BLaER1 (cell line): Measurements from ENCODE around the gene MIS12.

Source experiments
- H3K27ac ChIP-seq: shearing (Covaris generic); formaldehyde crosslinking; 2 replicates; pipeline ENCODE4 v1.8.1; 2022
- H3K27me3 ChIP-seq: shearing (Covaris generic); formaldehyde crosslinking; 2 replicates; pipeline ENCODE4 v1.8.1; 2022
- H3K36me3 ChIP-seq: shearing (Covaris generic); formaldehyde crosslinking; 2 replicates; pipeline ENCODE4 v1.8.1; 2022
- H3K4me1 ChIP-seq: shearing (Covaris generic); formaldehyde crosslinking; 2 replicates; pipeline ENCODE4 v1.8.1; 2022
- H3K4me2 ChIP-seq: shearing (Covaris generic); formaldehyde crosslinking; 2 replicates; pipeline ENCODE4 v1.8.1; 2022
- H3K4me3 ChIP-seq: shearing (Covaris generic); formaldehyde crosslinking; 2 replicates; pipeline ENCODE4 v1.8.1; 2022
- H3K9ac ChIP-seq: shearing (Covaris generic); formaldehyde crosslinking; 2 replicates; pipeline ENCODE4 v1.8.1; 2022
- H3K9me3 ChIP-seq: shearing (Covaris generic); formaldehyde crosslinking; 2 replicates; pipeline ENCODE4 v1.8.1; 2022
- H4K20me1 ChIP-seq: shearing (Covaris generic); formaldehyde crosslinking; 2 replicates; pipeline ENCODE4 v1.8.1; 2022
- Cebpa-rat ChIP-seq: shearing (Covaris generic); IDR thresholded peaks from 2 replicates; pipeline ENCODE4 v1.8.1; 2022

MIS12 gene

DNA sequence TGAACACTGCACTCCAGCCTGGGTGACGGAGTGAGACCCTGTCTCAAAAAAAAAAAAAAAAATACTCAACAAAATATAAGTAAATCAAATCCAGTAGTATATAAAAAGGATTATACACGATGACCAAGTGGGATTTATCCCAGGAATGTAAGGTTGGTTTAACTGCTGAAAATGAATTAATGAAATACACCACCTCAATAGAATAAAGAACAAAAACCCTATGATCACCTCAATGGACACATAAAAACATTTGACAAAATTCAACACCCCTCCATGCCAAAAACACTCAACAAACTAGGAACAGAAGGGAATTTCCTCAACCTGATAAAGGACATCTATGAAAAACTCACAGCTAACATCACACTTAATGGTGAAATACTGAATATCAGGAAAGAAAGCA lies 6.6 kb downstream of the MIS12 start:
- H3K4me2 ChIP-seq: no peak overlapping the region
- H3K9me3 ChIP-seq: no peaks in the 10 kb centered on the region
- H3K27me3 ChIP-seq: no peaks in the 10 kb centered on the region
- no peak overlapping the region for H3K9ac ChIP-seq
- no peak overlapping the region for H3K27ac ChIP-seq
- peaks cover 3% of the 10 kb centered on the region for H3K4me1 ChIP-seq
- 0 out of 2 replicates have a peak, but pooled peaks cover 15% of the 10 kb centered on the region for H4K20me1 ChIP-seq
- TF ChIP-seq Cebpa-rat: no peak
- H3K36me3 ChIP-seq: peaks cover 37% of the 10 kb centered on the region
- H3K4me3 ChIP-seq: no peak overlapping the region

DNA sequence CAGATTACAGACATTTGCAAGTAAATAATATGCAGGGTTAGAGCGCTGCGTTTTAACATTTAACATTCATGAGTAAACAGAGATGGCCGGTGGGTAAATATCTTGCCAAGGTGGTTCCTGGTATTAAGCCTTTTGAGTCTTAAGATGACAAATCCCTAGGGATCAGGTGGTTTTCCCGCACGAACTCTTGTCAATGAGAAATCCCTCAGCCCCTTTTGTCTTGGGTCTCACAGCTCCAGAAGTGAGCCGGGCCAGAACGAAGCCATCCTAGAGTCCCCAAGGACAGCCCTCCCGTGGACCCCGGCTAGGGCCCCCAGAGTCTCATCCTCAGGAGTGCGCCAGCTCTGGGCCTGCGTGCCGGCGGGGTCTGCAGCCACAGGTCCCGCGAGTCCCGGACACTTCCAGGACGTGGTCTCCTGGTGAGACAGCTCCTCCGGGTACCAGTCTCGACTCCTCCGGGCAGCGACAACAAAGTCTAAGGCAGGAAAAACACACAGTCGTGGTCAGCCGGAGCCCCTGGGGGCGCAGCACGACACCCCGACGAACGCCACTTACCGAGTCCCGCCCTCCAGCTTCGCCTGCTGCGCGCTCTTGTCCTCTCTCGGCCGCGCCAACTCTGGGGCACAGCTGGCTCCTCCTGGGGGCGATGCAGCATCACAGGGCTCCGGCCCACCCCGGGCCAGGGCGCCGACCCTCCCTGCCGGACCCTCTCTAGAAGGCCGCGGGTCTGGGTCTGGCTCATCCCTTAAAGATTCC lies 13.3 kb downstream of the MIS12 start:
- Histone ChIP-seq H3K9me3 (no peaks in the 10 kb centered on the region), H3K4me2 (peak overlapping the region; percentile 99), H3K4me3 (peak overlapping the region; percentile 78), H3K27ac (no peak overlapping the region), H3K27me3 (peaks cover 21% of the 10 kb centered on the region), H4K20me1 (0 out of 2 replicates have a peak, but pooled peaks cover 8% of the 10 kb centered on the region), H3K9ac (peak overlapping the region; percentile 65), H3K4me1 (peaks cover 25% of the 10 kb centered on the region), H3K36me3 (no peaks in the 10 kb centered on the region)
- TF ChIP-seq Cebpa-rat: no peak

DNA sequence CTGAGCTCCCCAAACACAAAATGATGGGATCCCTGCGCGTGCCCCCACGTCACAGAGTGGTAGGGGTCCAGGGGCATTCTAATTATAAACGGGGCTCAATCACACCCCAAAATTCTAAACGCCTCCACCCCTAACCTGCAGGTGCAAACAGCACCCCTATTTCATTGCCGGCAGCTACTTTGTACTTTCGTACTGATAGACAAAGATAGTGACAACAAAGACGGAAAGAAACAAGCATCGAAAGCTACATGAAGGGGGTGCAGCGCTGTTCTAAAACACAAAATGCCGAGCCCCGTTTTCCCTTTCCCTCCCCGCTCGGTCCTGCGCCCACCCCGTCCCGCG lies 13.9 kb downstream of the MIS12 start:
- H3K4me1 ChIP-seq: peaks cover 25% of the 10 kb centered on the region
- H3K27me3 ChIP-seq: peaks cover 21% of the 10 kb centered on the region
- H3K4me2 ChIP-seq: peak overlapping the region; percentile 99
- H3K36me3 ChIP-seq: no peaks in the 10 kb centered on the region
- H3K9ac ChIP-seq: peak overlapping the region; percentile 65
- no peak overlapping the region for H3K27ac ChIP-seq
- no peak for TF ChIP-seq Cebpa-rat
- peak overlapping the region; percentile 78 for H3K4me3 ChIP-seq
- H4K20me1 ChIP-seq: 0 out of 2 replicates have a peak, but pooled peaks cover 8% of the 10 kb centered on the region
- H3K9me3 ChIP-seq: no peaks in the 10 kb centered on the region

DNA sequence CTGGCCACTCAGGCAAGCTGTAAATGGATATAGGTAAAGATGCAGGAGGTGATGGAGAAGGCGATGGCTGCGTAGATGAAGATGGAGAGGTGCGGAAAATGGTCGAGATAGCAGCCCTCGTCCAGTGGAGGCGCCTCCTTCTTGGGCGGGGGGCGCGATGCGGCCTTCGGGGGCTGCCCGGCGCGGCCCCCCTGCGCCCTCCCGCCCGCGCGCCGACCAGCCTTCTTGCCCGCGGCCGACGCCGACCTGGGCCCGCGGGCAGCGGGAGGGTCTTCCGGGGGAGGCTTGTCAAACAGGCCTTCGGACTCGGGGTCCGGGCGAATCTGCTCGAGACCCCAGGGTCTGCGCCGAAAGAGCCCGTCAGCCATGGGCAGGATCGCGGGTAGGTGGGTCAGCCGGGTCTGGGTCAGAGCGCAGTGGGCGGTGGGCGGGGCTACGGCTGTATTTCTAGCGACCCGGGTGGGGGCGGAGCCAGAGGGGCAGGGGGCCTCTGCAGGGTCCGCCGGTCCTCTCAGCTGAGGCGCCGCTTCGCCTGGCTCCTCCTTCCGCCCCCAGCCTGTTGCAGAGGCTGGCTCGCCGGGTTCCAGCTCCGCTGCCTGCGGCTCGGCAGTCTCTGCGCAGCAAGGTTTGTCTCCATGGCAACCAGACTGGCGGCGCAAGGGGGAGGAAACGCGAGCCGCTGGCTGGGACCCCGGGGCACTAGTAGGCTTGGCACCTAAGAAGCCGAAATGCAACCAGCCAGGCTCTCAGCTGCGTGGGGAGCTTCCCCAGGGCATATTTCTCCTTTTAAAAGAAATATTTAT lies 14.4 kb downstream of the MIS12 start:
- Histone ChIP-seq H3K36me3 (no peaks in the 10 kb centered on the region), H3K27me3 (peaks cover 21% of the 10 kb centered on the region), H3K4me2 (peak overlapping the region; percentile 99), H3K9ac (peak overlapping the region; percentile 65), H3K27ac (no peak overlapping the region), H3K4me1 (peaks cover 25% of the 10 kb centered on the region), H3K9me3 (no peaks in the 10 kb centered on the region), H4K20me1 (0 out of 2 replicates have a peak, but pooled peaks cover 8% of the 10 kb centered on the region), H3K4me3 (peak overlapping the region; percentile 78)
- TF ChIP-seq Cebpa-rat: no peak

DNA sequence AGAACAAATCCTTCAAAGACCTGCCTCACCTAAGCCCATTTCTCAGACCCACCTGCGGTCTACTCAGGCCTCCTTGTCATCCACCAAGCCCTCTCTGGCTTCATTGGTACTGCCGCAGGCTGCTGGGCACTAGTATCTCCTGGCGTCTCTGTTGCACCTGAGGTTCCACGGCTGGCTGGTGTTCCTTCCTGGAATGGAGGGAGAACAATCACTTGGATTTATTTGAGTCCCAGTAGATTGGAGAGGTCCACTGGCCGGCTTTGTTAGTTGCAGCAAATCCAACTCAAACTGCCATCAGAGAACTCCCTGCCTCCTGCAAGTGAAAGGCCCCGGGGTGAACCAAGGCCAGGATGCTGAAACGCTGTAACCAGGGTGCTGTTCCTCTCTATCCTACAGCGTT lies 15.3 kb downstream of the MIS12 start:
- H3K9ac ChIP-seq: no peak overlapping the region
- no peaks in the 10 kb centered on the region for H3K36me3 ChIP-seq
- H3K4me3 ChIP-seq: no peak overlapping the region
- H4K20me1 ChIP-seq: 0 out of 2 replicates have a peak, but pooled peaks cover 8% of the 10 kb centered on the region
- TF ChIP-seq Cebpa-rat: no peak
- H3K4me2 ChIP-seq: peak overlapping the region; percentile 99; the same call in 1 of the 2 replicates
- no peak overlapping the region for H3K27ac ChIP-seq
- H3K27me3 ChIP-seq: peaks cover 21% of the 10 kb centered on the region
- H3K4me1 ChIP-seq: peaks cover 25% of the 10 kb centered on the region
- H3K9me3 ChIP-seq: no peaks in the 10 kb centered on the region

DNA sequence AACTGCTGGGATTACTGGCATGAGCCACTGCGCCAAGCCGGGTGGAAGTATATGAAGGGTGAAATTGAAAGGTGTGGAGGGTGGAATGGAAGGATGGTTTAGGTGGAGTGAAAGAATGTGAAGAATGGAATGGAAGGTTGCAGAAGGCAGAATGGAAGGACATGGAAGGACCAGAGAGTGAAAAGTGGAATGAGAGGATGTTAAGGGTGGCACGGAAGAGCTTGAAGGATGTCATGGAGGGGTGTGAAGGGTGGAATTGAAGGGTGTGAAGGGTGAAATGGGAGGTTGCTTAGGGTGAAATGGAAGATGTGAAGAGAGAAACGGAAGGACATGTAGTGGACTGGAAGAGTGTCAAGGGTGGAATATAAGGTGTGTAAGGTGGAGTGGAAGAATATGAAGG lies 16.2 kb downstream of the MIS12 start:
- TF ChIP-seq Cebpa-rat: no peak
- peaks cover 21% of the 10 kb centered on the region for H3K27me3 ChIP-seq
- no peaks in the 10 kb centered on the region for H3K9me3 ChIP-seq
- H3K27ac ChIP-seq: no peak overlapping the region
- H4K20me1 ChIP-seq: 0 out of 2 replicates have a peak, but pooled peaks cover 8% of the 10 kb centered on the region
- no peak overlapping the region for H3K4me3 ChIP-seq
- H3K9ac ChIP-seq: no peak overlapping the region
- peaks cover 25% of the 10 kb centered on the region for H3K4me1 ChIP-seq
- H3K4me2 ChIP-seq: no peak overlapping the region
- no peaks in the 10 kb centered on the region for H3K36me3 ChIP-seq

DNA sequence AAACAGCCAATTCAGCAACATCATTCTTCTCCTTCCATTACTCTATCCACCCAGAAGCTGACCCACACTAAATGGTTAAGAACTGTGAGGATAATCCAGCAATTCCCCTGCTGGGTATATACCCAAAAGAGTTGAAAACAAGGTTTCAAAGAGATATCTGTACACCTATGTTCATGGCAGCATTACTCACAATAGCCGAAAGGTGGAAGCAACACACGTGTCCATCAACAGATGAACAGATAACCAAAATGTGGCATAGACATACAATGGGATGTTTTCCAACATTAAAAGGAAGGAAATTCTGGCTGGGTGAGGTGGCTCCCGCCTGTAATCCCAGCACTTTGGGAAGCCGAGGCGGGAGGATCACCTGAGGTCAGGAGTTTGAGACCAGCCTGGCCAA lies 19.9 kb downstream of the MIS12 start:
- Histone ChIP-seq H3K27me3 (no peaks in the 10 kb centered on the region), H3K9me3 (no peaks in the 10 kb centered on the region), H3K27ac (no peak overlapping the region), H3K4me2 (no peak overlapping the region), H4K20me1 (no peaks in the 10 kb centered on the region), H3K4me1 (peaks cover 4% of the 10 kb centered on the region), H3K4me3 (no peak overlapping the region), H3K9ac (no peak overlapping the region), H3K36me3 (0 out of 2 replicates have a peak, but pooled peaks cover 6% of the 10 kb centered on the region)
- no peak for TF ChIP-seq Cebpa-rat

DNA sequence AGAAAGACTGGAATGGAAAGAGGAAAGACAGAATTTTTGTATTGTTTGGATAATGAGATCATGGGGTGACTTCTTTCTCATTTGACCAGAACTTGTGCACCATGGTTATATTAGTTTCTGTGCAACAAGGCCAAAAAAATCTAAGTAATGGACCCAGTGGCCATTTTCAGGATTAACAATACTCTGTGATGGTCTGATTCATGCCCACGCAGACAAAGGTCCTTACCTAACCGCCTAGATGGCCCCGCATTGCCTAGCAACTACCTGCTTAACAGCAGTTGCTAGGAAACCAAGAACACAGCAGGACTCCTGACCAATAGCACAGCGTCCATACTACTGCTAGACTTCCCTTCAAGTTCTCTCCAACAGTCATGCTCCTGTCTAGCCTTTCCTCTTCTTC lies 22.4 kb downstream of the MIS12 start:
- H3K9ac ChIP-seq: no peak overlapping the region
- TF ChIP-seq Cebpa-rat: no peak
- no peak overlapping the region for H3K4me3 ChIP-seq
- peaks cover 12% of the 10 kb centered on the region for H3K4me1 ChIP-seq
- peaks cover 15% of the 10 kb centered on the region for H3K36me3 ChIP-seq
- no peak overlapping the region for H3K4me2 ChIP-seq
- H4K20me1 ChIP-seq: no peaks in the 10 kb centered on the region
- no peaks in the 10 kb centered on the region for H3K9me3 ChIP-seq
- H3K27ac ChIP-seq: no peak overlapping the region
- no peaks in the 10 kb centered on the region for H3K27me3 ChIP-seq

DNA sequence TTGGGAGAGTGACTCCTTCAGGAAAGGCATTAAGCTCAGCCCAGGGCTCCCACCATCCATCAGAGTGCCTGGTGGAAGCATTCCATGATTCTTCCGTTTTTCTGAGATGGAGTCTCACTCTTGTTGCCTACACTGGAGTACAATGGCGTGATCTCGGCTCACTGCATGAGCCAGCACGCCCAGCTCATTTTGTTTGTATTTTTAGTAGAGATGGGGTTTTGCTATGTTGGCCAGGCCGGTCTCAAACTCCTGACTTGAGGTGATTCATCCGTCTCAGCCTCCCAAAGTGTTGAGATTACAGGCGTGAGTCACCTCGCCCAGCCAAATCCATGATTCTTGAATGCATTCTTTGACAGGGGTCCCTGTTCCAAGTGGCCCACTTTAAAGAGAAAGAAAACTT lies 23.1 kb downstream of the MIS12 start:
- Histone ChIP-seq H3K4me2 (no peak overlapping the region), H4K20me1 (no peaks in the 10 kb centered on the region), H3K4me1 (peaks cover 15% of the 10 kb centered on the region), H3K9me3 (0 out of 2 replicates have a peak, but pooled peaks cover 4% of the 10 kb centered on the region), H3K9ac (no peak overlapping the region), H3K36me3 (peaks cover 19% of the 10 kb centered on the region), H3K4me3 (no peak overlapping the region), H3K27ac (no peak overlapping the region), H3K27me3 (no peaks in the 10 kb centered on the region)
- no peak for TF ChIP-seq Cebpa-rat

DNA sequence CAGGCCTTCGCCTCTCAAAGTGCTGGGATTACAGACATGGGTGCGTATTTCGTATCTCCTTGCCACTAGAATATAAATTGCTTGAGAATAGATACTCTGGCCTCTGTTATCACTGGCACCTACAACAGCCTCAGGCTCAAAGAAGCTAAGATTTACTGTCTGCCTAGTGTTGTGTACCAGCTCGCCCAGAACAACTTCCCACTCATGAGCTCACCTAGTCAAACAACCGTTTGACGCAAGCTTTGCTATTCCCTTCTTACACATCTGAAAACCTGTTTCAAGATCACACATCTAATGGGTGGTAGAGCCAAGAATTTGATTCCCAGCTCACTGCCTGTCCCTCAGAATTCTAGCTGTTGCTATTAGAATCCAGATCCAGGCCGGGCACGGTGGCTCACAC lies 24.4 kb downstream of the MIS12 start:
- H4K20me1 ChIP-seq: no peaks in the 10 kb centered on the region
- TF ChIP-seq Cebpa-rat: no peak
- H3K36me3 ChIP-seq: peaks cover 32% of the 10 kb centered on the region
- no peak overlapping the region for H3K27ac ChIP-seq
- H3K4me1 ChIP-seq: peaks cover 15% of the 10 kb centered on the region
- no peak overlapping the region for H3K4me3 ChIP-seq
- no peak overlapping the region for H3K4me2 ChIP-seq
- H3K9ac ChIP-seq: no peak overlapping the region
- H3K9me3 ChIP-seq: 0 out of 2 replicates have a peak, but pooled peaks cover 6% of the 10 kb centered on the region
- H3K27me3 ChIP-seq: no peaks in the 10 kb centered on the region
